Measurements from ENCODE around the gene SOX6. TPM values are rescaled to one million over a fixed set of nuclear protein-coding genes. Genes with fewer than 3 reads are reported as not detected.
"Not testable (repeated sequence)": the region's sequence is repeated elsewhere in the genome, so short reads cannot be mapped to it uniquely, and the experiment has no call there.

SOX6 gene
- total RNA-seq, 1 donor from 2014 or later, result 19.6 TPM

DNA sequence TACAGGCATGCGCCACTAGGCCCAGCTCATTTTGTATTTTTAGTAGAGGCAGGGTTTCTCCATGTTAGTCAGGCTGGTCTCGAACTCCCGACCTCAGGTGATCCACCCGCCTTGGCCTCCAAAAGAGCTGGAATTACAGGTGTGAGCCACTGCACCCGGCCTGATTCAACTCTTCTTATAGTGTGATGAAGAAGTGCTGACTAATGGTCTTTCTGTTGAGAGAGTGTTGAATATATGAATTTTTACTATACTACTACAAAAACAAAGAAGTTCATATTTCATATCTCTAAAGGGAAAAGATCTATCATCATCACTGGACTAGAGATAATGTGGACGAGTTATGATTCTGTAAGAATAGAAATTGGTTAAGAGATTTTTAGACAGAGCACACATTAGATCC, 320.1 kb downstream of the SOX6 start:
- Mint-ChIP-seq H3K9me3 (no peaks in the 10 kb centered on the region), H3K27ac (ENCODE audit: unreplicated experiment) (no peak overlapping the region), H3K4me1 (peaks cover 23% of the 10 kb centered on the region), H3K27me3 (ENCODE audit: low read depth) (no peaks in the 10 kb centered on the region), H3K4me3 (no peak overlapping the region), H3K36me3 (ENCODE audit: low read depth) (no peaks in the 10 kb centered on the region)
- TF ChIP-seq, protein P1, sequence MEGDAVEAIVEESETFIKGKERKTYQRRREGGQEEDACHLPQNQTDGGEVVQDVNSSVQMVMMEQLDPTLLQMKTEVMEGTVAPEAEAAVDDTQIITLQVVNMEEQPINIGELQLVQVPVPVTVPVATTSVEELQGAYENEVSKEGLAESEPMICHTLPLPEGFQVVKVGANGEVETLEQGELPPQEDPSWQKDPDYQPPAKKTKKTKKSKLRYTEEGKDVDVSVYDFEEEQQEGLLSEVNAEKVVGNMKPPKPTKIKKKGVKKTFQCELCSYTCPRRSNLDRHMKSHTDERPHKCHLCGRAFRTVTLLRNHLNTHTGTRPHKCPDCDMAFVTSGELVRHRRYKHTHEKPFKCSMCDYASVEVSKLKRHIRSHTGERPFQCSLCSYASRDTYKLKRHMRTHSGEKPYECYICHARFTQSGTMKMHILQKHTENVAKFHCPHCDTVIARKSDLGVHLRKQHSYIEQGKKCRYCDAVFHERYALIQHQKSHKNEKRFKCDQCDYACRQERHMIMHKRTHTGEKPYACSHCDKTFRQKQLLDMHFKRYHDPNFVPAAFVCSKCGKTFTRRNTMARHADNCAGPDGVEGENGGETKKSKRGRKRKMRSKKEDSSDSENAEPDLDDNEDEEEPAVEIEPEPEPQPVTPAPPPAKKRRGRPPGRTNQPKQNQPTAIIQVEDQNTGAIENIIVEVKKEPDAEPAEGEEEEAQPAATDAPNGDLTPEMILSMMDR (conservative IDR thresholded peaks at IDR 0.05), result no peak
- DNase-seq (ENCODE audit: low read depth, low spot score), result no peak

DNA sequence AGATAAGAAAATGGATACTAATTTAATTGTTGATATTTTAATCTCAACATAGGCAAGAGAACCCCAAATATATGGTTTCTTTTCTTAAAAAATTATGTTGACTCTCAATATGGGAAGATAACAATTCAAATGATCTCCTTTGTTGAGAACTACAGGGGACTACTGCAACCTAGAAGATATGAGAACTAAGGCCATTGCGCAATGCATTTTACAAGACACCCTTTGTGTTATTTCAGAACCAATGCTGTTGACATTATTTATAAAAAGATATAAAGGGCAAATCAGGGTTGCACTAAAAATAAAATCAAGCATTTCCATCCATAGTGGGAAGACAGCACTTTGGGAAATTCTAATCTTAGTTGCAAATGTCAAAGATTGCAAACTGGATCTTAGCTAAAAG, 322.3 kb downstream of the SOX6 start:
- Mint-ChIP-seq H3K27ac (ENCODE audit: unreplicated experiment) (no peak overlapping the region), H3K4me3 (no peak overlapping the region)
- DNase-seq (ENCODE audit: low read depth, low spot score), result no peak

DNA sequence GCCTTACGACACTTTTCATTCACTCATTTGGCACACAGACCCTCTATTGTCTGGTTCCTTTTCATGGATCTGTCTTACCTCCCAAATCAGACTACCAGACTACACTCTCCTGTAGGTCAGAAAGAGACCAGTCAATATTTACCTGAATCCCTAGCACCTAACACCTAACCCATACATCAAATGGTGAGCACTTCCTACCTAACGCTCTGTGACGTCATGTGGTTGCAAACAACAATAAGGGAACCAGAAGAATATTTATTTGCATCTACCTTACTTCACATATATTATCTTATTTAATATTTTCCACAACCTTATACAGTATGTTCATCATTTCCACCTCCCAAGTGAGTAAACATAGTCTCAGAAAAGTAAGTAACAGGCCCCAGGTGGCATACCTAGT, 323.4 kb downstream of the SOX6 start:
- H3K9me3 Mint-ChIP-seq, result no peaks in the 10 kb centered on the region
- no peak for DNase-seq (ENCODE audit: low read depth, low spot score)
- no peaks in the 10 kb centered on the region for H3K27me3 Mint-ChIP-seq (ENCODE audit: low read depth)
- no peaks in the 10 kb centered on the region for H3K36me3 Mint-ChIP-seq (ENCODE audit: low read depth)
- no peak overlapping the region for H3K4me3 Mint-ChIP-seq
- no peak overlapping the region for H3K27ac Mint-ChIP-seq (ENCODE audit: unreplicated experiment)
- TF ChIP-seq, protein P1 (conservative IDR thresholded peaks at IDR 0.05), result no peak
- peaks cover 28% of the 10 kb centered on the region for H3K4me1 Mint-ChIP-seq

More for the DNA sequence above, 322.3 kb downstream of the SOX6 start:
- H3K36me3 Mint-ChIP-seq (ENCODE audit: low read depth), result no peaks in the 10 kb centered on the region
- peaks cover 20% of the 10 kb centered on the region for H3K4me1 Mint-ChIP-seq
- no peaks in the 10 kb centered on the region for H3K9me3 Mint-ChIP-seq
- TF ChIP-seq, protein P1 (conservative IDR thresholded peaks at IDR 0.05), result no peak
- no peaks in the 10 kb centered on the region for H3K27me3 Mint-ChIP-seq (ENCODE audit: low read depth)

DNA sequence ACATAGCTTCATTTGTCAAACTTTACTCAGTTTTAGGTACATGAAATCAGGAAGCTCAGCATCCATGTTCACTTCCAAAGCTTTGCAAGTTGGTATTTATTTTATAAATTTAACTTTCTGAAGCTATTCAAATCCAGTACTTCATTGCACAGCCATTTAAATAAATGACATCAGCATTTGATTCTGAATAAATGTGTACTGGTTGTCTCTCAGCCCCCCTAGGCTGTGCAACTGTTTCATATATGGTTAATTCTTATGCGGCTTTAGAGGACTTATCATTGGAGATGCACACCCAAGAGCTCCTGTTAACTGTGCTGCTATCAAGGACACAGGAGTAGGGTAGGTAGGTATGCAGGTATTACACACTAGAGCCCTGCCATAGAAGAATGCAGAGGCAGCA, 325.1 kb downstream of the SOX6 start:
- H3K27ac Mint-ChIP-seq (ENCODE audit: unreplicated experiment), result no peak overlapping the region
- H3K4me3 Mint-ChIP-seq, result no peak overlapping the region
- TF ChIP-seq, protein P1 (conservative IDR thresholded peaks at IDR 0.05), result no peak
- H3K27me3 Mint-ChIP-seq (ENCODE audit: low read depth), result no peaks in the 10 kb centered on the region
- H3K36me3 Mint-ChIP-seq (ENCODE audit: low read depth), result no peaks in the 10 kb centered on the region
- DNase-seq (ENCODE audit: low read depth, low spot score), result no peak
- peaks cover 39% of the 10 kb centered on the region for H3K4me1 Mint-ChIP-seq
- H3K9me3 Mint-ChIP-seq, result no peaks in the 10 kb centered on the region

DNA sequence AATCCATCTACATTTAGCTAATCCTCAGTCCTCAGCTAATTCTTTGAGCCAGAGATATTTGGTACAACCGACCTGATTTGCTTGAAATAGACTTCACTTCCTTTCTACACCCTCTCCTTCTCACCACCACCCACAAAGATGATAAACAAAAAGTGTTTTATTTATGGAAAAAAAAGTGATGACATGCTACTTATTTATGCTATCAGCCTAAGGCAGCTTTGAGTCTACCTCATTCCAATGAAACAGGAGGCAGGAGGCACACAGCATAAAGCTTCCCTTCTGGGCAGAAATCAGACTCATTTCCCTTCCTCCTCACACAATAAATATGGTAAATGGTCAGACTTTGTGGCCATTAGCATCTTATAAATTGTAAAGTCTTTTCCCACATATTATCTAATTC, 325.7 kb downstream of the SOX6 start:
- DNase-seq (ENCODE audit: low read depth, low spot score), result no peak
- H3K4me3 Mint-ChIP-seq, result no peak overlapping the region
- H3K4me1 Mint-ChIP-seq, result peaks cover 43% of the 10 kb centered on the region
- H3K27me3 Mint-ChIP-seq (ENCODE audit: low read depth), result no peaks in the 10 kb centered on the region
- H3K27ac Mint-ChIP-seq (ENCODE audit: unreplicated experiment), result no peak overlapping the region
- no peaks in the 10 kb centered on the region for H3K9me3 Mint-ChIP-seq
- H3K36me3 Mint-ChIP-seq (ENCODE audit: low read depth), result no peaks in the 10 kb centered on the region
- TF ChIP-seq, protein P1 (conservative IDR thresholded peaks at IDR 0.05), result no peak

DNA sequence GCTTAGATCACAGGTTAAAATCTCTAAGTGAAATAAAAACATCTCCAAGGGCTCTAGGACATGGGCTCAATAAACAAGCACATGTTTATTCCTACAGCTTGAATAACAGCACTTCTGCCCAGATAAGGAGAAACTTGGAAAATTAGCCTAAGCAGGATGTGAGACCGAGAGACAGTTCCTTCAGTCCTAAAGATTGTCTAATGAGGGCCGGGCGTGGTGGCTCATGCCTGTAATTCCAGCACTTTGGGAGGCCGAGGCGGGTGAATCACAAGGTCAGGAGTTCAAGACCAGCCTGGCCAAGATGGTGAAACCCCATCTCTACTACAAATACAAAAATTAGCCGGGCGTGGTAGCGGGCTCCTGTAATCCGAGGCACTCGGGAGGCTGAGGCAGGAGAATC, 327.2 kb downstream of the SOX6 start:
- H3K9me3 Mint-ChIP-seq; H3K27ac Mint-ChIP-seq (ENCODE audit: unreplicated experiment); H3K36me3 Mint-ChIP-seq (ENCODE audit: low read depth); DNase-seq (ENCODE audit: low read depth, low spot score); H3K4me3 Mint-ChIP-seq; H3K27me3 Mint-ChIP-seq (ENCODE audit: low read depth): not testable (repeated sequence)
- peaks cover 43% of the 10 kb centered on the region for H3K4me1 Mint-ChIP-seq

Data from neural crest cell (in vitro differentiated cells).